GM18499 (cell line): Measurements from ENCODE around the gene HRH1.

Experiments used
- ATAC-seq: cut with Tn5 transposase; IDR thresholded peaks from one replicate; pipeline ENCODE4 v1.9.1; 2021; ENCODE audit warnings: moderate number of reproducible peaks; ENCODE audit not compliant: insufficient read depth, unreplicated experiment

HRH1 gene

DNA sequence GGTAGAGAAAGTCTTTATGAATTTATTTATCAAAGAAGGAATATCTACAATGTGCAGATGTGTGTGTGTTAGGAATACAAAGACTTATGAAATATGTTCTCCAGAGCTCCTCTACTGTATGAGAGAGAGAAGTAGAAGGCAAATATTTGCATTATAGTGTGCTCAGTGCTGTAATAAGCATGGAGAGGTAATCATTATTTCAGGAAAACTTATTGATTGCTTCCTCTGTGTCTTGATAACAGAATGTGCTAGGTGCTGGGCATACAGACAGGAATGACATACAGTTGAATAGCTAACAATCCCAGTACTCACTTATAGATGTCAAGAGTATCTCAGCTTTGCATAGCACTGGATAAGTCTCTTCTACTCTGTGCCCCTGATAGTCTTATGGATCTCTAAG lies 148.2 kb downstream of the HRH1 start:
- ATAC-seq: no peak

DNA sequence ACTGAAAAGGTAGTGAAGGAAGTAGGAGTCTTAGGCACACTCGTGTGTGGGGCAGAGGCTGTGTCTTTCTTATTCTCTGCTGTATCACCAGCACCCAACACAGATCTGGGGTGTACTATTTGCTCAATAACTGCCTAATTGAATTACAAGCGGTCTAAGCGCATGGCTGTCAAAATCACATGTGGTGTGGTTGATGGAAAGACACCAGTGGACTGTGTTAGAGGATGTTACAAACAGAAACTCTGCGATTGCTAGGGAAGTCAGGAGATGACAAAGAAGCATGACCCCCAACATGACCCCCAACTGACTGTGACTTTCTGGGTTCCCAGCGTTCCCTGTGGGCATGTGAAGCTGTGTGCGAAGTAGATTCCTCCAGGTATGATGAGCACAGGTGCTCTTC lies 149.9 kb downstream of the HRH1 start:
- no peak for ATAC-seq

DNA sequence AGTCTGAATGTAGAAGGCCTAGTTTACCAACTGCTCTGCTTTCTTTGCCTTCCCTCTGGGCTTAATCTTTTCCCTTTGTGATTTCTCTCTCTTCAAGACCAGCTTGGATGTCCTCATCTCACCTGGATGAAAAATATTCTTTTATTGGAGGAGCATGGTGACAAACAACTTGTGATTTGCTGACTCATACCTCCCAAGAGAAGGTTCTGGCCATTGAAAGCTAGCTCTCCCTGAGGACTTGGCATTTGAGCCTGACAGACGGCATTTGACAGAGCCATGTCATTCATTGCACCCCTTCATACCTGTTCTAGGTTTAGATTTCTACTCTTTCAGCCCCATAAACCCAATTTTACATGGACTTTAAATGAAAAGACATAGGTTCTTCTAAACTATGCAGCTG lies 151.2 kb downstream of the HRH1 start:
- ATAC-seq: no peak

DNA sequence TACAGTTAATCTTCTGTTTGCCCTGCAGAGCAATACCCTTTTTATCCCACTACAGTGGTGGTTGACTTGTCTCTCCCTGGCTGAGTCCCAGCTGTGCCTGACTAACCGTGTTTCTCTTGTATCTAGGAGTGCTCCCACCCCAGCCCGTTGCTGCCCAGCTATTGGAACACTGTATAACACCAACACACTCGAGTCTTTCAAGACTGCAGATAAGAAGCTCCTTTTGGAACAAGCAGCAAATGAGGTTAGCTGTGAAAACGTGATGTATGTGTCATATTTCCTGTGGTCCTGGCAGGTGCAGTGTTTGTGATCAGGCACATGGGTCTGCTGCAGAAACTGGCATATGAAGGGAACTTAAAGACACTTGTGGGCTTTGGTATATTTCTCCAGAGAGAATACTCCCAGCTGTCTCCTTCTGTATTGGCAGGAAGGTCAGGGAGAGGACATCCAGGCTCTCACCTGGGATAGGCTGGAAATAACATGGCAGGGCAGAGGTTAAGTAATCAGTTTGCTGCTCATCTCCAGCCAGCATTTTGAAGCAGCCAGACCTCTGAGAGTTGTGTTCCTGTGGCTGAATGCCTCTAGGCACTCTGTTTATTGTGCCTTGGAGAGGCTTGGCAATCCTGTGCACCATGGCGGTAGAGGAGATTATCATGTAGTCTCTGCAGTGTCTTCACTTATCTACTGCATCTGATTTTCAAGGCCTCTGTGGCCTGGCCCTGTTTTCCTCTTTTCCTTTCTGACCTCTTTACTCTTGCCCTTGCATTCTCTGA lies 152.7 kb downstream of the HRH1 start:
- peak; percentile 80 for ATAC-seq

DNA sequence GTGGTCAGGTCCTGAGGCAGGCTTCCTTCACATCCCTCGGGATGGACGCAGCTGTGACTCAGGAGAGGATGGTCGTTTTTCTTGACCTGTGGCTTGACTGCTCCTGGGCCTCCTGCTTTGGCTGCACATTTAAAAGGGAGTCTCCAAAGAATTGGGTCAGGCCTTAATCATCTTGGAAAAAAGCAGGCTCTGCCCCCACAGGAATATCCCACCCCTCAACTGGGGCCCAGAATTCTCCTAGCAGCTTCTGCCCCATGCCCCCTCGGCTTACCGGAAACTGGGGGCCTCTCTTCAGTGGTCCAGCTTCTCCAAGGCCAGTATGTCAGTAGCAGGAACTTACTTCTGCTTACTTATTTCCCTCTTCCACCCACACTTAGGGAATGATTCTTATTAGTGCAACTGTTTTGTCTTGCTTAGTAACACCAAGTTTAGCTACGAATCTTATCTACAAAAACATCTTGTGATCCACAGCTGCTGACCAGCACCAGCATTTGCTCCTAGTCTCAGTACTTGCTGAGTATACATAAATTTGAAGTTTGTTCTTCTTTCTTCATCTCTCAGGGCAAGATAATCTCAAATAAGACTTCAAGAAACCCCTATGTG lies 153.6 kb downstream of the HRH1 start:
- ATAC-seq: no peak

GRCh38 chr3:11310258-11310657 lies 156.0 kb downstream of the HRH1 start:
- ATAC-seq: no peak

GRCh38 chr3:11312166-11312565 lies 157.9 kb downstream of the HRH1 start:
- no peak for ATAC-seq
